Tibial nerve (tissue), 4 donors: ENCODE measurements around the gene SLC10A7. TPM values are rescaled to one million over a fixed set of nuclear protein-coding genes. Genes with fewer than 3 reads are reported as not detected.

ENCODE experiments used
- DNase-seq, 2 donors: peaks; one replicate each; pipeline ENCODE4 v3.0.0-alpha.2; 2019; ENCODE audit warnings: low spot score in 2 of 2
- H3K27ac ChIP-seq, 4 donors: fragments of 200-600 bp; sonication (generic) in 3 of 4; one replicate each; pipeline ENCODE4 v1.5.1; 2017 to 2019; ENCODE audit warnings: mild to moderate bottlenecking in 1 of 4
- H3K27me3 ChIP-seq, 2 donors: fragments of 200-600 bp; sonication (generic) in 1 of 2; one replicate each; pipeline versions ENCODE4 v1.5.1 to v1.6.0; 2017 to 2019
- H3K36me3 ChIP-seq, 3 donors: fragments of 200-600 bp; sonication (generic); one replicate each; pipeline ENCODE4 v1.5.1; 2018 to 2019
- H3K4me1 ChIP-seq, 4 donors: fragments of 200-600 bp; sonication (generic) in 3 of 4; one replicate each; pipeline ENCODE4 v1.5.1; 2017 to 2019
- H3K4me3 ChIP-seq, 4 donors: fragments of 200-600 bp; sonication (generic) in 3 of 4; one replicate each; pipeline ENCODE4 v1.5.1; 2017 to 2019; ENCODE audit warnings: mild to moderate bottlenecking in 1 of 4, moderate library complexity in 1 of 4
- H3K9me3 ChIP-seq, 4 donors: fragments of 200-600 bp; sonication (generic) in 3 of 4; one replicate each; pipeline ENCODE4 v1.5.1; 2017 to 2019
- CTCF ChIP-seq, 5 experiments: fragments of 200-600 bp in 3 of 5; fragments of 450-650 bp in 2 of 5; sonication (generic) in 3 of 5; IDR thresholded peaks; one replicate each; pipeline ENCODE4 v1.5.1; 2016 to 2019; ENCODE audit warnings: antibody characterized with exemption in 5 of 5, mild to moderate bottlenecking in 3 of 5, moderate library complexity in 2 of 5
- EP300 ChIP-seq, 2 donors: sonication (generic); formaldehyde crosslinking; IDR thresholded peaks; one replicate each; pipeline ENCODE4 v1.6.1; 2017; ENCODE audit warnings: antibody characterized with exemption in 2 of 2, mild to moderate bottlenecking in 1 of 2
- POLR2A ChIP-seq, 2 donors: fragments of 450-650 bp; IDR thresholded peaks; one replicate each; pipeline ENCODE4 v1.6.1; 2017; ENCODE audit warnings: antibody characterized with exemption in 2 of 2, mild to moderate bottlenecking in 2 of 2, moderate library complexity in 2 of 2
- WGBS, 2 donors: methylation state at CpG; one replicate each; pipeline ENCODE4 v1.1.5; 2018; 5-methylcytosine and 5-hydroxymethylcytosine counted together
- total RNA-seq, 4 donors: library from RNA; depleted of rRNA; stranded (reverse); fragments of >200 nt; gene quantifications; one replicate each; pipeline ENCODE4 v1.1.0, GENCODE V29; 2016

SLC10A7 gene
- total RNA-seq, 4 donors from 2014 or later = 9.8 to 13.8 (median 11.9) TPM

DNA sequence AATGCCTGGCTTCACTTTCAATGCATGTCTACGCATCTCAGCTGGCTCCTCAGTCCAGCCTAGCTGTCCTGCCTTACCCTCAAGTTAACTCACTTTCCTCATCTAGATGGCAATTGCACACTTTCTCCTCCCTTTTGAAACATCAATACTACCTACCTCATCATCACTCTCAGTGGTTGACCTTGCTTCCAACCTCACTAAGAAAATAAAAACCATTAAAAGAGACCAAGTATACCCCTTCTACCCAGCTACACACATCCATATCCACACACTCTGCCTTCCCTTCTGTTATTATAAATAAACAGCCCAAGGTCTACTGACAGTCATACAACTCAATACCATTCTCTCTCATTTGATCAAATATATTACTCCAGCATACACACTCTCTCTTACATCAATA lies 21.5 kb downstream of the SLC10A7 start:
- 94 to 100% methylated on average over 1 of the region's 1 CpG for WGBS, 2 donors
- DNase-seq = no peak

GRCh38 chr4:146498291-146498690 lies 23.4 kb downstream of the SLC10A7 start:
- no peak for DNase-seq
- TF ChIP-seq CTCF (IDR thresholded peaks at IDR 0.05) = no peak
- no peak for TF ChIP-seq EP300 (IDR thresholded peaks at IDR 0.05)
- no peak for TF ChIP-seq POLR2A (IDR thresholded peaks at IDR 0.05)
- H3K27ac ChIP-seq = no peak overlapping the region
- no peaks in the 10 kb centered on the region for H3K9me3 ChIP-seq
- H3K4me1 ChIP-seq = peaks cover 0 to 15% (median 0%) of the 10 kb centered on the region in 4 donors
- H3K27me3 ChIP-seq = no peaks in the 10 kb centered on the region
- no peak overlapping the region for H3K4me3 ChIP-seq
- WGBS, 2 donors = 90 to 91% methylated on average over 4 of the region's 4 CpGs
- peaks cover 0 to 26% (median 0%) of the 10 kb centered on the region in 3 donors for H3K36me3 ChIP-seq

More for the DNA sequence above, 21.5 kb downstream of the SLC10A7 start:
- no peak overlapping the region for H3K4me3 ChIP-seq
- H3K27me3 ChIP-seq = no peaks in the 10 kb centered on the region
- no peak overlapping the region for H3K27ac ChIP-seq
- TF ChIP-seq EP300 (IDR thresholded peaks at IDR 0.05) = no peak
- TF ChIP-seq CTCF (IDR thresholded peaks at IDR 0.05) = no peak
- TF ChIP-seq POLR2A (IDR thresholded peaks at IDR 0.05) = no peak
- peaks cover 0 to 10% (median 0%) of the 10 kb centered on the region in 4 donors for H3K4me1 ChIP-seq
- peaks cover 0 to 43% (median 0%) of the 10 kb centered on the region in 3 donors for H3K36me3 ChIP-seq
- no peaks in the 10 kb centered on the region for H3K9me3 ChIP-seq

DNA sequence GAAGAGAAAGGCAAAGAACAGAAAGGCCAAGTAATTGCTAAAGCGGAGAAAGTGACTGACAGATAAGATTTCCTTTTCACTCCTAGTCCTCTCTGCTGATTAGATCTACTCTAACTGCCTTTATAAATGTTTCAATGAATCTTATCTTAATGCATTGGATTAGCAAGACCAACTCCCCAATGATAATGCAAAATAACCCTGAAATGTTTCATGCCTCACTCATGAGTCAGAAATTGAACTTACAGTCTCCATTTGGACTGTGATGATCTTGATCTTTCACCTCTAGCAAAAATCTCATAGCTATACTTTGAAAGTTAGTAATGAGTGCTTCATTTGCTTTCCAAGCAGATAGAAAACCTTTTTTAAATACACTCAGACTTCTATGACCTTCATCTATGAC lies 26.5 kb downstream of the SLC10A7 start:
- no peak for TF ChIP-seq EP300 (IDR thresholded peaks at IDR 0.05)
- no peak for TF ChIP-seq POLR2A (IDR thresholded peaks at IDR 0.05)
- TF ChIP-seq CTCF (IDR thresholded peaks at IDR 0.05) = no peak
- peaks cover 0 to 15% (median 0%) of the 10 kb centered on the region in 4 donors for H3K4me1 ChIP-seq
- DNase-seq = no peak
- H3K27me3 ChIP-seq = no peaks in the 10 kb centered on the region
- H3K9me3 ChIP-seq = no peaks in the 10 kb centered on the region
- H3K4me3 ChIP-seq = no peak overlapping the region
- peak overlapping the region in 1 of 4 donors; percentile 27 for H3K27ac ChIP-seq
- H3K36me3 ChIP-seq = no peaks in the 10 kb centered on the region
- 94 to 97% methylated on average over 1 of the region's 1 CpG for WGBS, 2 donors

GRCh38 chr4:146494143-146494542 lies 27.6 kb downstream of the SLC10A7 start:
- H3K4me1 ChIP-seq = peaks cover 0 to 22% (median 0%) of the 10 kb centered on the region in 4 donors
- DNase-seq = no peak
- TF ChIP-seq EP300 (IDR thresholded peaks at IDR 0.05) (no peak), POLR2A (IDR thresholded peaks at IDR 0.05) (no peak), CTCF (IDR thresholded peaks at IDR 0.05) (no peak)
- WGBS, 2 donors = 95% methylated on average over 6 of the region's 6 CpGs
- no peaks in the 10 kb centered on the region for H3K9me3 ChIP-seq
- H3K27ac ChIP-seq = no peak overlapping the region
- no peak overlapping the region for H3K4me3 ChIP-seq
- H3K27me3 ChIP-seq = no peaks in the 10 kb centered on the region
- H3K36me3 ChIP-seq = no peaks in the 10 kb centered on the region

DNA sequence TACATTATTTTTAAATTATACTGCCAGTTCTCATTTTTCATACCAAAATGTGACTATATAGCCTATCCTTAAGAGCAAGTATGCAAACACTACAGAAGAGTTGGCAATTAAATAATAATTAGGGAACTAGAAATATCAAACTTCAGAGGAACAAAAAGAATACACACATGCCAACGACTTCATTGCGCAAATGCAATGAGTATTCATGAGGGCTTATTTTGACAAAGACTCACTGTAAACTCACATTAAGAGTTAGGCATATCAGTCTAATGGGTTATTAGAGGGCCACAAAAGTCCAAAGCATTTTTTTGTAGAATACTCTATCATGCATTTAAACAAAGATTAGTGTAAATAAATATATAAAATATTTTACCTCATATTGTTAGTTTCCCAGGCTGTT lies 31.6 kb downstream of the SLC10A7 start:
- no peaks in the 10 kb centered on the region for H3K9me3 ChIP-seq
- H3K27me3 ChIP-seq = no peaks in the 10 kb centered on the region
- TF ChIP-seq POLR2A (IDR thresholded peaks at IDR 0.05) (no peak), EP300 (IDR thresholded peaks at IDR 0.05) (no peak), CTCF (IDR thresholded peaks at IDR 0.05) (no peak)
- H3K27ac ChIP-seq = no peak overlapping the region
- no peak overlapping the region for H3K4me3 ChIP-seq
- H3K4me1 ChIP-seq = peaks cover 0 to 18% (median 2%) of the 10 kb centered on the region in 4 donors
- peaks cover 0 to 26% (median 0%) of the 10 kb centered on the region in 3 donors for H3K36me3 ChIP-seq
- DNase-seq = no peak
- 51 to 61% methylated on average over 2 of the region's 2 CpGs for WGBS, 2 donors
